Smooth muscle cell (in vitro differentiated cells): Measurements from ENCODE around the gene PSD4. TPM values are rescaled to one million over a fixed set of nuclear protein-coding genes. Genes with fewer than 3 reads are reported as not detected.
"Not testable (repeated sequence)": the region's sequence is repeated elsewhere in the genome, so short reads cannot be mapped to it uniquely, and the experiment has no call there.

Source experiments
- DNase-seq: peaks from one replicate; lab custom pipeline; 2025; ENCODE audit not compliant: unreplicated experiment; lab: John Stamatoyannopoulos, UW
- H2AFZ ChIP-seq: fragments of 200-600 bp; sonication (generic); 2 replicates; pipeline ENCODE4 v1.6.0; 2016; ENCODE audit warnings: antibody characterized with exemption, low read depth, mild to moderate bottlenecking
- H3F3A ChIP-seq: fragments of 200-600 bp; sonication (generic); 2 replicates; pipeline ENCODE4 v1.6.0; 2017; ENCODE audit warnings: antibody characterized with exemption, low read depth
- H3K27ac ChIP-seq: fragments of 200-600 bp; sonication (generic); 2 replicates; pipeline ENCODE4 v1.5.1; 2016; ENCODE audit warnings: low read depth, mild to moderate bottlenecking
- H3K27me3 ChIP-seq: fragments of 200-600 bp; sonication (generic); 2 replicates; pipeline ENCODE4 v1.6.1; 2016; ENCODE audit warnings: low read depth, mild to moderate bottlenecking
- H3K36me3 ChIP-seq: fragments of 200-600 bp; sonication (generic); 2 replicates; pipeline ENCODE4 v1.5.1; 2016; ENCODE audit warnings: low read depth
- H3K4me1 ChIP-seq: fragments of 200-600 bp; sonication (generic); 2 replicates; pipeline ENCODE4 v1.5.1; 2016; ENCODE audit warnings: low read depth
- H3K4me2 ChIP-seq: fragments of 200-600 bp; sonication (generic); 2 replicates; pipeline ENCODE4 v1.6.0; 2016; ENCODE audit warnings: mild to moderate bottlenecking
- H3K4me3 ChIP-seq: fragments of 200-600 bp; sonication (generic); 2 replicates; pipeline ENCODE4 v1.5.1; 2016; ENCODE audit warnings: mild to moderate bottlenecking
- H3K79me2 ChIP-seq: fragments of 200-600 bp; sonication (generic); 2 replicates; pipeline ENCODE4 v1.6.0; 2016; ENCODE audit warnings: low read depth, mild to moderate bottlenecking
- H3K9ac ChIP-seq: fragments of 200-600 bp; sonication (generic); 2 replicates; pipeline ENCODE4 v1.6.0; 2016; ENCODE audit warnings: low read depth
- H3K9me3 ChIP-seq: fragments of 200-600 bp; sonication (generic); replicated peaks from 2 replicates; pipeline ENCODE4 v1.5.1; 2016; ENCODE audit warnings: low read depth
- H4K20me1 ChIP-seq: fragments of 200-600 bp; sonication (generic); 2 replicates; pipeline ENCODE4 v1.6.0; 2016; ENCODE audit warnings: low read depth
- WGBS: methylation state at CpG from one replicate; pipeline ENCODE4 v1.1.7; 2016; ENCODE audit warnings: low lambda C conversion rate; 5-methylcytosine and 5-hydroxymethylcytosine counted together
- polyA plus RNA-seq: library from polyadenylated mRNA; unstranded; fragments of >200 nt; fragmentation: Nextera tagmentation; extraction: Ambion mirVana; gene quantifications from 2 replicates; pipeline ENCODE4 v1.2.1, GENCODE V29; 2016
- total RNA-seq: library from RNA; depleted of rRNA; stranded (reverse); fragments of >200 nt; gene quantifications from 2 replicates; pipeline ENCODE4 v1.2.3, GENCODE V29; 2014
- TF ChIP-seq, protein P1 (sequence below): fragments of 200-600 bp; sonication (generic); IDR thresholded peaks from 2 replicates; pipeline ENCODE4 v1.5.1; 2017; ENCODE audit warnings: borderline replicate concordance, mild to moderate bottlenecking, antibody characterized with exemption; ENCODE audit not compliant: insufficient read depth, poor library complexity, severe bottlenecking

The PSD4 gene
- total and polyA plus RNA-seq, 2 experiments from 2014 or later, result 7.3 to 7.8 TPM

DNA sequence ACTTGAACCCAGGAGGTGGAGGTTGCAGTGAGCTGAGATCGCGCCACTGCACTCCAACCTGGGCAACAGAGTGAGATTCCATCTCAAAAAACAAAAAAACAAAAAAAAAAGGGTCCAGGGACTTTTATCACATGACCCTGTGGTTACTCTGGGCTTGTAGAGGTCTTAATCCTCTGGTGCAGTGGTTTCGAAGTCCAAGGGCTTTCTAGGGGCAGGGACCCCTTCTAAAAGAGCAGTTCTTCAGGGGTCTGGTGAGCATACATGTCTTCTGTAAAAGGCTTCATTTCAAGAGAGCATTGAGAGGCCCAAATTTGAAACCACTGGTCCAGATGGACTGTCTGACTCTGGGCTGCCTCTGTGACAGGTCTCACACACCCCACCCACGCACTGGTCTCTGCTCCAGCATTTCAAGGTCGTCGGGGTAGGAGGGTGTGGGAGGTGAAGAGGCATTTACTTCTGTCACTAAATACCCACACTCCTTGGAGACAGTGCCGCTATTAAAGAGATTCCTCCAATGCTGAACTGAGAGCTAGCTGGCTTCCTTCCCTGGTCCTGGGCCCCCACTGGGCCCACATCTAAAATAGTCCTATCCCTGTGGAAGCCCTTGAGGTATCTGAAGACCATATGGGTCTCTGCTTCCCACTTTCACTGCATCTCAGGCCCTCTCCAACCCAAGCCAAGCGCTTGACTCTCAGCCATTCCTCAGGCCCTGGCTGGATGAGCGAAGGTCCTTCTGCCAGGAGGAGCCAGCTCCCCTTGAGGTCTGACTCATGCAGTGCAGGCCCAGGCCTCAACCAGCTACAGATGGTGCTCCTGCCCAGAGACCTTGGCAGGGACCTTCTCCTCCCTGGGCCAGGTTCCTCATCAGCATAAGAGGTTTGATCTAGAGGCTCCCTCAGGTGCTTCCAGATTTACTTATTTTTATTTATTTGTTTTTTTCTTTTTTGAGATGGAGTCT is 60.1 kb downstream of the PSD4 start:
- no peak for DNase-seq
- Histone ChIP-seq H3K27ac (no peak overlapping the region), H3K4me3 (no peak overlapping the region), H3K4me1 (no peaks in the 10 kb centered on the region), H3K79me2 (no peaks in the 10 kb centered on the region), H3K9ac (no peak overlapping the region), H3K36me3 (no peaks in the 10 kb centered on the region), H4K20me1 (no peaks in the 10 kb centered on the region), H3K9me3 (no peaks in the 10 kb centered on the region), H3K27me3 (no peaks in the 10 kb centered on the region), H3K4me2 (no peak overlapping the region), H3F3A (no peaks in the 10 kb centered on the region), H2AFZ (no peak overlapping the region)
- 61% methylated on average over 7 of the region's 9 CpGs for WGBS
- TF ChIP-seq, protein P1, sequence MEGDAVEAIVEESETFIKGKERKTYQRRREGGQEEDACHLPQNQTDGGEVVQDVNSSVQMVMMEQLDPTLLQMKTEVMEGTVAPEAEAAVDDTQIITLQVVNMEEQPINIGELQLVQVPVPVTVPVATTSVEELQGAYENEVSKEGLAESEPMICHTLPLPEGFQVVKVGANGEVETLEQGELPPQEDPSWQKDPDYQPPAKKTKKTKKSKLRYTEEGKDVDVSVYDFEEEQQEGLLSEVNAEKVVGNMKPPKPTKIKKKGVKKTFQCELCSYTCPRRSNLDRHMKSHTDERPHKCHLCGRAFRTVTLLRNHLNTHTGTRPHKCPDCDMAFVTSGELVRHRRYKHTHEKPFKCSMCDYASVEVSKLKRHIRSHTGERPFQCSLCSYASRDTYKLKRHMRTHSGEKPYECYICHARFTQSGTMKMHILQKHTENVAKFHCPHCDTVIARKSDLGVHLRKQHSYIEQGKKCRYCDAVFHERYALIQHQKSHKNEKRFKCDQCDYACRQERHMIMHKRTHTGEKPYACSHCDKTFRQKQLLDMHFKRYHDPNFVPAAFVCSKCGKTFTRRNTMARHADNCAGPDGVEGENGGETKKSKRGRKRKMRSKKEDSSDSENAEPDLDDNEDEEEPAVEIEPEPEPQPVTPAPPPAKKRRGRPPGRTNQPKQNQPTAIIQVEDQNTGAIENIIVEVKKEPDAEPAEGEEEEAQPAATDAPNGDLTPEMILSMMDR, result no peak

DNA sequence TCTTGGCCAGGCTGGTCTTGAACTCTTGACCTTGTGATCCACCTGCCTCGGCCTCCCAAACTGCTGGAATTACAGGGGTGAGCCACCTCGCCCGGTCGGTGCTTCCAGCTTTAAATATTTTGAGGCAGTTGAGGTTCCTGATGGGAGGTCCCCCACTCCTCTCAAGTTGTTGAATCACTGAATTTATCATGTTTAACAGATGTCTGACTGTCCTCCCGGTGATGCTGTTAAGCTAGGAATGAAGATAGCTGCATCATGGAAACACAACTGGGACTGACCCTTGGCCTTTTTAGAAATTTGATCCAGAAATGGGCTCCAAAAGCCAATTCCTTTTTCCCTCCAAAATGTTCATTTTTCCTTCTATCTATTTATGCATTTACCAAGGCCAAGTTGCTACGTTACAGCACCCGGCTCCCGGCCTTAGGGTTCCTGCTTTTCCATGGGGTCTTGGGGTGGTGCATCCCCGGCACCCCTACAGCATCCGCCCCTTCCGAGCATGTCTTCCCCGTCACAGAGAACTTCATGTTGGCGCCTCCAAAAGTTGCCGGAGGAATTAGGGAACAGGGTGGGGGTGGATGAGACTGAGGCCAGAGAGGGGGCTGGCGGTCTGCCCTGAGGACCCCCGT is 61.1 kb downstream of the PSD4 start:
- Histone ChIP-seq H3K79me2 (no peaks in the 10 kb centered on the region), H3K36me3 (no peaks in the 10 kb centered on the region), H3K9ac (no peak overlapping the region), H3K4me2 (no peak overlapping the region), H3K27ac (no peak overlapping the region), H3K9me3 (no peaks in the 10 kb centered on the region), H4K20me1 (no peaks in the 10 kb centered on the region), H3K27me3 (no peaks in the 10 kb centered on the region), H3K4me1 (peaks cover 2% of the 10 kb centered on the region), H2AFZ (no peak overlapping the region), H3K4me3 (no peak overlapping the region), H3F3A (no peaks in the 10 kb centered on the region)
- WGBS, result 96% methylated on average over 16 of the region's 16 CpGs
- TF ChIP-seq, protein P1, result no peak
- no peak for DNase-seq

DNA sequence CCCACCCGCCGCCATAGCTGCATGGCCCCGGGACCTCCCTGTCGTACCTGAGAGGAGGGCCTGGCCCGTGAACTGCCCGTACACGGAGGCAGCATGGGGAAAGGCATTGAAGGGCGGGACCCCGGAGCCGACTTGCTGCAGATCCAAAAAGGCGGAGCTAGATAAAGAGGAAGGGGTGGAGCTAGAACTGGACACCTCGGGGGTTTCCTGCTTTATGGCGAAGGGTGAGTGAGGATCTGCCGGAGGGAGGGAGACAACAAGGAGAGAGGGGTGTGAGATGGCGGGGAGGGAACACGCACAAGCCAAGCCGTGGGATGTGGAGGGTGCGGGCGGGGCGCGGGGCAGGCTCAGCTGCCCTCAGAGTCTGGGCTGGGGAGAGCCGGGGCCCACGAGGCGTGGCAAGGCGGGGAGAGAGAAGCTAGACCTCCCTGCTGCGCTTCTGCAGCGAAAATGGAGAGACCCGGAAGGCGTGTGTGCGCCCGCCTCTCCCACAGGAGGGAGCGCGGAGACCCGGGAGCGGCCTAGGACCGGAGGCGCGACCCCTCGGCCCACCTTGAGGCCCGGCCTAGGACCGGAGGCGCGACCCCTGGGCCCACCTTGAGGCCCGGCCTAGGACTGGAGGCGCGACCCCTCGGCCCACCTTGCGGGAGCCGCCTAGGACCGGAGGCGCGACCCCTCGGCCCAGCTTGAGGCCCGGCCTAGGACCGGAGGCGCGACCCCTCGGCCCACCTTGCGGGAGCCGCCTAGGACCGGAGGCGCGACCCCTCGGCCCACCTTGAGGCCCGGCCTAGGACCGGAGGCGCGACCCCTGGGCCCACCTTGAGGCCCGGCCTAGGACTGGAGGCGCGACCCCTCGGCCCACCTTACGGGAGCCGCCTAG is 61.8 kb downstream of the PSD4 start:
- H3F3A ChIP-seq, H3K4me2 ChIP-seq, H3K9ac ChIP-seq, DNase-seq, H3K27me3 ChIP-seq, H4K20me1 ChIP-seq, H3K27ac ChIP-seq, H3K4me3 ChIP-seq, H2AFZ ChIP-seq, H3K9me3 ChIP-seq, H3K36me3 ChIP-seq, H3K4me1 ChIP-seq, H3K79me2 ChIP-seq: not testable (repeated sequence)
- 96% methylated on average over 19 of the region's 74 CpGs for WGBS
